ENCODE data around the gene TEAD3. TPM values are rescaled to one million over a fixed set of nuclear protein-coding genes. Genes with fewer than 3 reads are reported as not detected.
"Not testable (repeated sequence)": the region's sequence is repeated elsewhere in the genome, so short reads cannot be mapped to it uniquely, and the experiment has no call there.

TEAD3 gene
- total and polyA plus RNA-seq, 2 of the 4 experiments (the other 2 are of a cell fraction) = 5.2 to 28.0 TPM

DNA sequence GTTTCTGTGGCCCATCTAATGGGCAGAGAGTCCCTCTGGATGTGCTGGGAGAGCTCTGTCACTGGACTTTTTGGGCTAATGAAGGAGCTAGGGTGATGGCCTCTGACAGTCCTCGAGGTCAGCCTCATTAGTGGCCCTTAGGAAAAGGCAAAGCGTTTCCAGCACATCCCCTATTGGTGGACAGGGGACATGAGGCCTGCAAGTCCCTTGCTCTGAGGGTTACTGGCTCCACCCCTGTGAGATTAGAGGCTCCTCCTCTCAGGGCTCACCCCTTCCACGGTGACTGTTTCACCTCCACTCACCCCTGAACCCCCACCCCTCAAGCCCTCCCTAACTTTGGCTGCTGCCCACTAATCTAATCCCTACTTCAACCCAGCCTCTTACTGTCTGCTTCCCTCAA is 57.6 kb downstream of the TEAD3 start:
- peak overlapping the region; percentile 33; the same call in 1 of the 3 replicates for H2BK15ac ChIP-seq (ENCODE audit: low read depth, low read length)
- H3K79me1 ChIP-seq (ENCODE audit: low read depth in 1 of 2, low read length in 2 of 2) = no peaks in the 10 kb centered on the region
- CTCF ChIA-PET = no interaction called here
- no peaks in the 10 kb centered on the region for H4K20me1 ChIP-seq (ENCODE audit: insufficient read depth, low read length)
- no peak overlapping the region for H3K4me3 ChIP-seq (ENCODE audit: insufficient read depth, low read depth, low read length)
- TF ChIP-seq MAFK (IDR thresholded peaks at IDR 0.05; ENCODE audit: low read depth, low read length) (no peak), MXI1 (IDR thresholded peaks at IDR 0.05; ENCODE audit: borderline replicate concordance, low read depth, low read length) (no peak)
- TF ChIP-seq, protein P1, sequence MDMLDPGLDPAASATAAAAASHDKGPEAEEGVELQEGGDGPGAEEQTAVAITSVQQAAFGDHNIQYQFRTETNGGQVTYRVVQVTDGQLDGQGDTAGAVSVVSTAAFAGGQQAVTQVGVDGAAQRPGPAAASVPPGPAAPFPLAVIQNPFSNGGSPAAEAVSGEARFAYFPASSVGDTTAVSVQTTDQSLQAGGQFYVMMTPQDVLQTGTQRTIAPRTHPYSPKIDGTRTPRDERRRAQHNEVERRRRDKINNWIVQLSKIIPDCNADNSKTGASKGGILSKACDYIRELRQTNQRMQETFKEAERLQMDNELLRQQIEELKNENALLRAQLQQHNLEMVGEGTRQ (IDR thresholded peaks at IDR 0.05; ENCODE audit: low read depth, low read length) = no peak
- H2AK9ac ChIP-seq (replicated peaks; ENCODE audit: low read depth, low read length, poor library complexity) = peak overlapping the region; percentile 26
- no CpG with 5 or more reads among the region's 3 CpGs for WGBS, 2 experiments (ENCODE audit: extremely low coverage in 2 of 2, insufficient read length in 1 of 2)
- H3K4ac ChIP-seq (ENCODE audit: low read depth, low read length) = peak overlapping the region; percentile 44; the same call in 1 of the 2 replicates
- no peak overlapping the region for H3K9ac ChIP-seq (ENCODE audit: low read depth, low read length)
- H3K9me3 ChIP-seq (ENCODE audit: control insufficient read depth, insufficient read depth, low read length) = no peaks in the 10 kb centered on the region
- no peak overlapping the region for H4K5ac ChIP-seq (ENCODE audit: low read depth, low read length)
- BruUV-seq (replicated peaks) = no TSS peak
- H4K8ac ChIP-seq (ENCODE audit: low read depth in 2 of 2, low read length in 2 of 2) = no peak overlapping the region
- DNase-seq (no peak), ATAC-seq (ENCODE audit: low read depth) (no peak)
- H3K36me3 ChIP-seq (ENCODE audit: control insufficient read depth, insufficient read depth, low read length) = no peaks in the 10 kb centered on the region
- POLR2A ChIA-PET (ENCODE audit: unreplicated experiment) = no interaction called here
- dilution Hi-C loops (cut with HindIII; ENCODE audit: low sequenced_read_pairs, unreplicated experiment) = no loop called here
- intact Hi-C loops (cut with micrococcal nuclease) = no loop called here
- in situ Hi-C loops (cut with MboI; ENCODE audit: low sequenced_read_pairs) = no loop called here
- no peak overlapping the region for H3K56ac ChIP-seq (ENCODE audit: extremely low read depth, insufficient read depth, low read length)
- peak overlapping the region; percentile 65 for H2AK5ac ChIP-seq (ENCODE audit: low read depth, low read length)
- no peaks in the 10 kb centered on the region for H3K27me3 ChIP-seq (ENCODE audit: control insufficient read depth, insufficient read depth, low read length)
- H2BK20ac ChIP-seq (ENCODE audit: low read depth, low read length) = peak overlapping the region; percentile 20; the same call in 1 of the 2 replicates
- H2AFZ ChIP-seq (replicated peaks; ENCODE audit: low read length, poor library complexity) = peak overlapping the region; percentile 49
- H3K9me1 ChIP-seq (ENCODE audit: insufficient read depth, low read length) = no peaks in the 10 kb centered on the region; the same call in 1 of the 2 replicates
- H3K23ac ChIP-seq (ENCODE audit: low read depth, low read length) = no peak overlapping the region
- no peaks in the 10 kb centered on the region; the same call in 1 of the 2 replicates for H3K4me1 ChIP-seq (ENCODE audit: control insufficient read depth, insufficient read depth, low read length)
- no peak overlapping the region for H4K91ac ChIP-seq (ENCODE audit: insufficient read depth, low read depth, low read length)
- no peak overlapping the region for H3K27ac ChIP-seq (ENCODE audit: insufficient read depth, low read length)
- H2BK5ac ChIP-seq (ENCODE audit: low read depth, low read length, poor library complexity, severe bottlenecking) = no peak overlapping the region
- H3K4me2 ChIP-seq (ENCODE audit: low read depth, low read length) = no peak overlapping the region
- H2BK120ac ChIP-seq (ENCODE audit: low read depth, low read length) = no peak overlapping the region
- no peak overlapping the region for H3K14ac ChIP-seq (replicated peaks; ENCODE audit: low read depth, low read length)
- H3K18ac ChIP-seq (ENCODE audit: low read depth, low read length) = no peak overlapping the region

GRCh38 chr6:35438378-35439065 is 58.4 kb downstream of the TEAD3 start:
- DNase-seq; H2AK5ac ChIP-seq (ENCODE audit: low read depth, low read length); H4K20me1 ChIP-seq (ENCODE audit: insufficient read depth, low read length); H2AK9ac ChIP-seq (replicated peaks; ENCODE audit: low read depth, low read length, poor library complexity); H3K9ac ChIP-seq (ENCODE audit: low read depth, low read length); dilution Hi-C loops (cut with HindIII; ENCODE audit: low sequenced_read_pairs, unreplicated experiment); CTCF ChIA-PET; H3K4me1 ChIP-seq (ENCODE audit: control insufficient read depth, insufficient read depth, low read length); H3K36me3 ChIP-seq (ENCODE audit: control insufficient read depth, insufficient read depth, low read length); intact Hi-C loops (cut with micrococcal nuclease); H3K27ac ChIP-seq (ENCODE audit: insufficient read depth, low read length); in situ Hi-C loops (cut with MboI; ENCODE audit: low sequenced_read_pairs); H3K9me3 ChIP-seq (ENCODE audit: control insufficient read depth, insufficient read depth, low read length); H3K4me3 ChIP-seq (ENCODE audit: insufficient read depth, low read depth, low read length); H3K9me1 ChIP-seq (ENCODE audit: insufficient read depth, low read length); H3K56ac ChIP-seq (ENCODE audit: extremely low read depth, insufficient read depth, low read length); H3K79me1 ChIP-seq (ENCODE audit: low read depth in 1 of 2, low read length in 2 of 2); H3K23ac ChIP-seq (ENCODE audit: low read depth, low read length); H4K91ac ChIP-seq (ENCODE audit: insufficient read depth, low read depth, low read length); H2BK20ac ChIP-seq (ENCODE audit: low read depth, low read length); H2BK120ac ChIP-seq (ENCODE audit: low read depth, low read length); H2BK5ac ChIP-seq (ENCODE audit: low read depth, low read length, poor library complexity, severe bottlenecking); H3K18ac ChIP-seq (ENCODE audit: low read depth, low read length); H3K4me2 ChIP-seq (ENCODE audit: low read depth, low read length); POLR2A ChIA-PET (ENCODE audit: unreplicated experiment); ATAC-seq (ENCODE audit: low read depth); H2AFZ ChIP-seq (replicated peaks; ENCODE audit: low read length, poor library complexity); BruUV-seq (replicated peaks); H3K4ac ChIP-seq (ENCODE audit: low read depth, low read length); H4K8ac ChIP-seq (ENCODE audit: low read depth in 2 of 2, low read length in 2 of 2); H3K27me3 ChIP-seq (ENCODE audit: control insufficient read depth, insufficient read depth, low read length); H3K14ac ChIP-seq (replicated peaks; ENCODE audit: low read depth, low read length); H4K5ac ChIP-seq (ENCODE audit: low read depth, low read length): not testable (repeated sequence)
- no CpG with 5 or more reads among the region's 7 CpGs for WGBS, 2 experiments (ENCODE audit: extremely low coverage in 2 of 2, insufficient read length in 1 of 2)
- H2BK15ac ChIP-seq (ENCODE audit: low read depth, low read length) = 0 out of 3 replicates have a peak overlapping the region, but pooled peaks have one; percentile 28
